SHP77 treated with DMSO at 0.1 percent for 48 hours (cell line): ENCODE measurements around the gene KRT6C.
"Not testable (repeated sequence)": the region's sequence is repeated elsewhere in the genome, so short reads cannot be mapped to it uniquely, and the experiment has no call there.

Experiments
- DNase-seq: peaks from one replicate; lab custom pipeline; 2025; lab: John Stamatoyannopoulos, UW

Gene KRT6C

DNA sequence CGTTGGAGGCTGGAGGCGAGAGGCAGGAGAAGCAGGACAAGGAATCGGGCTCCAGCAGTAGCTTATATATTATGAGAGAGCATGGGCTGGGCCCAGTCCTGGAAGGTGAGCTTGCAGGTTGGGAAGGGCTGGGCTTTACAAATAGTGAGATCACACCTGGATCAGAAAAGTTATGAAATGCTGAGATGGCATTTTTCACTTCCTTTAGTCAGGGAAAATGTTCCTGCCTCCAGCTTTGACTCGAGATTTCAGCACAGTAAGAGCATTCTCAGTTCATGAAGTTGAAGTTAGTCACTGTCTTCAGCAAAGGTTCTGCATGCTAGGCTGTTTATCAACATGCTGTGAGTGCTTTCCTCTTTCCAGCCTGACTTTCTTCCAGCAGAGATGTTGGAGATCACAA, at the start of gene KRT6C:
Gene KRT6C (minus strand): TSS at position 38 of the 400 bp plus-strand sequence. CDS start 68 bp downstream, outside the sequence.
- DNase-seq = no peak

DNA sequence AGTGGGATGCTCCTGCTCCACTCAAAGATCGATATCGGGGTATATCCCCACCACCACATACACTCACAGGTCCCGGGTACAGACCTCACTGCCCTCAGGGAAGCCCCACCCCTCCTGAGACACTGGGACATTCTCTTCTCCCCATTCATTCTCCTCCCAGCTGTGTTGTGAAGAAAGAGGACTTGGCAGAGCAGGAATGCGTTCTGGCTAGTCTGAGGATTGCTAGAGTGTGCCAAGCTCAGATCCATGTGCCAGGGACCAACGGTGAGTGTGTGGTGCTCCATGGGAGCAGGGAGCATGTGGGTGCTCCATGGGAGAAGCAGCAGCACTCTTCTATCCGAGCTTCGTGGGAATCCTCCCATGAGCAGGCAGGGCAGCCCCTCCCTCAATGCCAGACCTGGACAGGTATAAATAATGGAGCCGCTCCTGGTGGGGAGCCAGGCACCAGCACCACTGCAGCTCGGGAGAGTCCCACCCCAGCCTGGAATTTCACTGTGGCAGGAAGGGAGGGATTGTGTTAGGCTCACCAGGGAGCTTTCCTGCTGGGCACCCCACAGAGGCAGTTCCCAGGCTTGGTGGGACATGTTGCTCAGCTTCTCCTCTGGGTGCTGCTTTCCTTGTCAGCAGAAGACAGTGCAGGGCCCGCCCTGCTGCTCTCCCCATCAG, 48.9 kb upstream of the KRT6C start:
- DNase-seq = no peak

DNA sequence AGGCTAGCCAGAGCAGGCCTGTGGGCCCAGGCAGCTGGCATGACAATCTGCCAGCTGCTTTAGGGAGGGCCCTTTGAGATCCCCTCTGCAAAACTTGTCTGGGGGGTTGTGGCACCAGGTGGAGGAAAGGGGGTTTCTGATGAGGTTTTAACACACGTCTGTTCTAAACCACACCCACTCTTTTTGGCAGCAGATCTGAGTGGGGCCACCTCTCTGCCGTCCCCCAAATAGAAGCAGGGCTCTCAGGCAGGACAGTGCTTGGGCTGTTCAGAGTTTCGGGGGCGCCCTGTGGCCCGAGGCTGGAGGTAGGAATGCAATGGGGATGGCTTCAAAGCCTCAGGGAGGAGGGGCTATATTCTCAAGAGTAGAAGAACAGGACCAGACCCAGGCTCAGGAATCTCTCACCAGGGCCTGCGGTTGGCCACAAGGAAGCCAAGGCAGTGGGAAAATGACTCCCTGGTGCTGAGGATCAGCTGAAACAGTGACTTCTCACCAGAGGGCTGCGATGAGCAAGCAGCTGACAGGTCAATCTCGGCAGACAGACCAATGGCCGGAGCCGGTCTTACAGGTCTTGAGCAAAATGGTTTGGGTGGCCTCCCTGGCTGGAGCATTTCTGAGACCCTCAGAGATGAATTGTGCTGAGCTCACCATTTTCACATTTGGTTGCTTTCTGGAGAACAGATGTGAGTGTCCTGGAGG, 48.1 kb upstream of the KRT6C start:
- DNase-seq = no peak

DNA sequence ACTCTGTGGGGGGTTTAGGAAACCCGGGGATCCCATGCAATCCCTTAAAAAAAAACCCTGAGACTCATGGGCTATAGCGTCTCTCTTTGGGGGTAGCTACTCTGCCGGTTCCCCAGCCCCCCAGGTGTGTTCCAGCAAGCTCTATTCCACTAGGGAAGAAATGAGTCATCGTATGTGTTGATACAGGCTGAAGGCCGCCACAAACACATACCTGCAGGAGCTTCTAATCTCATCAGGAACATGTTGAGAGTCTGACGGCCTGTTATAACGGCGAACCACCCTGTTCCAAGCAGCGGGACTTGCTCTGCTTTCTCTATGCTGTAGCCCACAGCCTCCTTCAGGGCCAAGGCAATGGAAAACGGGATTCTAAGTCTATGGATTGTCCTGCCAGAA, 47.6 kb upstream of the KRT6C start:
- no peak for DNase-seq

DNA sequence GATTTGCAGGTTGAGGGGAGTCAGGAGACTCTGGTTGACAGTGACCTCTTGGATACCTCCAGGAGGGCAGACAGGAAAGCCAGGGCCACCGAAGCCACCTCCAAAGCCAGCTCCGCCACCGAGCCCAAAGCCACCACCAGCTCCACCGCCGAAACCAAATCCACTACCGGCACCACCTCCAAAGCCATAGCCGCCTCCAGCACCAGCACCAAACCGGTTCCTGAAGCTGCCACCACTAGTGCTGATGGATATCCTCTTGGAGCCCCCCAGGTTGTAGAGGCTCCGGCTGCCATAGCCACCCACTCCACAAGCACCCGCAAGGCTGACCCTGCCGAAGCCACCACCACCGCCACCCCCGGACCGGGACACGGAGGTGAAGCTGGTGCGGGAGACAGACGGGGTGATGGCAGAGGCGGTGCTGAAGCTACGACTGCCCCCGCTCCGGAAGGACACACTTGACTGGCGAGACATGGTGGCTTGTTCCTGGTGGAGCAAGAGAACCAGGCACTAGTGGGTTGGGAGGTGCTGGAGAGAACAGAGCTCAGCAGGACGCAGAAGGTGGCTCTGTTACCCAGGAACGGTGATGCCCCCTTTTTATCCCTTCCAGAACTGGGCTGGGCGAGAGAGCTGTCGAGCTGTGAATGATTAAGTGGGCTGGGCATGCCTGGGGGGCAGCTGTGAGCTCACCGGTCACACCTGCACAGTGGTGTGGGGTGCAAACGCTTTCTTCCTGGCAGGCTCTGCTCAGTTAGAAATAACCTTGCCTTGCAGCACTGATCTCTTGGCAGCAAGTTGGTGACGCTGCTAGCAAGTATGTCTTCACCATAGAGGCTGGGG, 46.4 kb upstream of the KRT6C start, which contains the start of gene KRT5:
Gene KRT5 (minus strand): TSS at position 569 of the 837 bp plus-strand sequence. CDS start 98 bp downstream, at position 471.
- no peak for DNase-seq

DNA sequence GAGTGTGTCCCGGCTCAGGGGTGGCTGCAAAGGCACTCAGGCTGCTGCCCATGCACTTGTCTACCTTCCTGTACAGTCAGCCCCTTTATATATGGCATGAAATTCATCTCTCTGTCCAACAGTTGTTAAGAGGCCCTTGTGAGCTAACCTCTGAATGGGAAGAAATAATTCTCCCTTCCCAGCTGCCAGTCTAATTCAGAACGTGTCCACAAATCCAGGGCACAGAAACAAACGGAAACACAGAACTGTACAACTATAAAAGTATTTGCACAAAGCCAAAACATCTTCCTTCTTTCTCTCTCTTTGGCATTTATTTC, 45.7 kb upstream of the KRT6C start:
- no peak for DNase-seq

DNA sequence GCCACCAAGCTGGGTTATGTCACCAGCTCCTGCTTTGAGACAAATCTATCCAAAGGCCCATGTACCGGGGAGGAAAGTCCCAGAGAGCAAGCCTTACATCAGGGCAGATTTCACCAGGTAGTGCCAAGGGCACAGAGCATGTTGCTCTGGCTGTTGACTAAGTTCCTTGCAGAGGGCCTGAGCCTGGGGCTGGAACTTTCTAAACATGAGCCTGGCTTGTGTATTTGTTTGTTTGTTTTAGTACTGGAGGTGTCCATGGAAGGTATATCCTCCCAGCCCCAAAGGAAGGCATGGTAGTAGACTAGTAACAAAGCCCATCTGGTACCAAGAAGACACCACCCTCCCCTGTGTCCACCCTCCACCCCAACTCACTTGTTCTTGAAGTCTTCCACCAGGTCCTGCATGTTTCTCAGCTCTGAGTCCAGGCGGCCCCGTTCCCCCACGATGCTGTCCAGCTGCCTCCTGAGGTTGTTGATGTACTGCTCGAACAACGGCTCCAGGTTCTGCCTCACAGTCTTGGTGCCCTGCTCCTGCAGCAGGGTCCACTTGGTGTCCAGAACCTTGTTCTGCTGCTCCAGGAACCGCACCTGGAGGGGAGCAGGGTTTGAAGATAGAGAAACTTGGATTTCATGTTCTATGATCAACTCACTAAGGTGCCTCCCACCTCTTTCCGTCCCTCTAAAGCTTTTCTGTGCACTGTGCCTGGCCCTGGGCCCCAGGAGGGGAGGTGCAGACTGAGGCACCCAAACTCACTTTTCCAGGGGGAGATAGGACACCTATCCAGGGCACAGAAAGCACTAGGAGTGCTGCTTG, 45.2 kb upstream of the KRT6C start:
- DNase-seq = no peak

DNA sequence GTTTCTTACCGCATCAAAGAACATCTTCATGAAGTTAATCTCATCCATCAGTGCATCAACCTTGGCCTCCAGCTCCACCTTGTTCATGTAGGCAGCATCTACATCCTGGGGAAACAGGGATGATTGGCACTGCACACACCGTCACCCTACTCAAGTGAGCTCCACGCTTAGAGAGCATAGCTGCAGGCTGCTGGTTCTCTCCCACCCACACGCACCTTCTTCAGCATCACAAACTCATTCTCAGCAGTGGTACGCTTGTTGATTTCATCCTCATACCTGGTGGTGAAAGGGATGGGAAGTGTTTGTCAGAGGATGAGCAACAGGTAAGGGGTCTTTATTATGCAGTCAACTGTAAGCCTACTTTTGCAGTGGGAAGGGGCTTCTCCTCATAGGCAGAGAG, 44.3 kb upstream of the KRT6C start:
- DNase-seq = no peak

DNA sequence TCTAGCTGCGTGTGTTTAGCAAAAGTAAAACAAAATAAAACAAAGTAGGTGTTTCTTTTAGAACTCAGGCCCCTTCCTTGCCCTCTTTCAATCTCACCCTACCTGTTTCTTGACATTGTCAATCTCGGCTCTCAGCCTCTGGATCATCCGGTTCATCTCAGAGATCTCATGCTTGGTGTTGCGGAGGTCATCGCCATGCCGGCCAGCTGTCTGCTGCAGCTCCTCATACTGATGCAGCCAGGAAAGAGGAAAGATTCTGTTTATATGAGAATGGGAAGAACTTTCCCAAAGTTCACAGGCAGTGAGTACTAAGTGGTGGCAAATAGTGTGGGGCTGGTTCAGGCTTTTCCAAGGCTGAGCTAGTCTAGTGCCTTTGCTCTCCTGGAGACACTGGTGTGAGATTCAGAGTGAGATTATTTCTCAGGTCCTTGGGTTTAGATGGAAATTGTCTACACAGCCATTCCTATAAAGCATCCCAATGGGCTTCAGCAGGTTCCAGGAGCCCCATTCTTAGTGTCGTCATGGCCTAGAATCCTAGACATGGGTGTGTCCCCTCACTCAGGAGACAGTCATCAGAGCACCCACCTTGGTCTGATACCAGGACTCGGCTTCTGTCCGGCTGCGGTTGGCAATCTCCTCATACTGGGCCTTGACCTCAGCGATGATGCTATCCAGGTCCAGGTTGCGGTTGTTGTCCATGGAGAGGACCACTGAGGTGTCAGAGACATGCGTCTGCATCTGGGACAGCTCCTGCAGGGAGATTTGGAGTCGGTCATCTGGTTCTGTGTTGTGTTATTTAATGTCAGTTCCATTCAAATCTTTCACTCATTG, 43.6 kb upstream of the KRT6C start:
- no peak for DNase-seq

DNA sequence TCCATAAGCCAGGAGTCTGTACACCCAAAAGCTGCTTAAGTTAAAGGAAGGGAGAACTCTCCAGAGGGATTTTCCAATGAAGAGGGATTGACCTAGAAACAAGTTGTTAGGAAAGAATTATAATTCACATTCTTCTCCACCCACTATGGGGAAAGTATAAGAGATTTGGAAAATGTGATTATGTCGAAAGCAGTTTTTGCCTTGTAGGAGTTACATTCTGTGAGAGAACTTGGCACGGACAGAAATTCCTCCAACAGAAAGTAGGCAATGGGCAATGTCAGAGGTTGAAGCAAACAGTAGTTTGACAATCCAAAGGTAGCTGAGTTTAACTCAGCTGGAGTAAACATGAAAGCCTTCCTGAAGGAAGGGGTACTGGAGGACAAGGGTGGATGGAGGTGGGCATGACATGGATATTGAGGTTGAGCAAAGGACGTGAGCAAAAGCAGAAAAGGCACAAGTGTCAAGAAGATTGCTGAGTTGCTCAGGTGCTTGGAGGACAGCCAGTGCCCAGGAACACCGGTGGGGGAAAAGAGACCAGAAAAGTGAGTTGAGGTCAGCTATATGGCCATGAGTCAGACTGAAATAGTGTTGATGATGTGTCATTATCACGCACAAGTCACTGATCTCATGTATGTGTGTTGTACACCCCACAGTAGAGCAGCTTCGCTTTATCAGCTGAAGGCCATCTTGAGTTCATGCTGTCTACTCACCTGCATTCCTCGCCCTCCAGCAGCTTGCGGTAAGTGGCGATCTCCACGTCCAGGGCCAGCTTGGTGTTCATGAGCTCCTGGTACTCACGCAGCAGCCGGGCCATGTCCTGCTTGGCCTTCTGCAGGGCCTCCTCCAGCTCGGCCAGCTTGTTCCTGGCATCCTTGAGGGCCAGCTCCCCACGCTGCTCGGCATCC, 42.6 kb upstream of the KRT6C start:
- no peak for DNase-seq

DNA sequence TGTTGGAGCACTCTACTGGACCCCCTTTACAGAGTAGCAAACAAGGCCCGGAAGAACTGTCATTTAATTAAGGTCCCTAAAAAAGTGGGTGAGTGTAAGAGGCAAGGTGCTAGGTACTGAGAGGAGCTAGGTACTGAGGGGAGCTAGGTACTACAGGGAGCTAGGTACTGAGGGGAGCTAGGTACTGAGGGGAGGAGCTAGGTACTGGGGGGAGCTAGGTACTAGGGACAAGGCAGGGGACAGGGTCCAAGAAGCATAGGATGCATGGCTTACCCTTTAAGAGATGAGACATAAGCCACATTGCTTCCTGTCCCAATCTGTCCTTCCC, 41.7 kb upstream of the KRT6C start:
- no peak for DNase-seq

DNA sequence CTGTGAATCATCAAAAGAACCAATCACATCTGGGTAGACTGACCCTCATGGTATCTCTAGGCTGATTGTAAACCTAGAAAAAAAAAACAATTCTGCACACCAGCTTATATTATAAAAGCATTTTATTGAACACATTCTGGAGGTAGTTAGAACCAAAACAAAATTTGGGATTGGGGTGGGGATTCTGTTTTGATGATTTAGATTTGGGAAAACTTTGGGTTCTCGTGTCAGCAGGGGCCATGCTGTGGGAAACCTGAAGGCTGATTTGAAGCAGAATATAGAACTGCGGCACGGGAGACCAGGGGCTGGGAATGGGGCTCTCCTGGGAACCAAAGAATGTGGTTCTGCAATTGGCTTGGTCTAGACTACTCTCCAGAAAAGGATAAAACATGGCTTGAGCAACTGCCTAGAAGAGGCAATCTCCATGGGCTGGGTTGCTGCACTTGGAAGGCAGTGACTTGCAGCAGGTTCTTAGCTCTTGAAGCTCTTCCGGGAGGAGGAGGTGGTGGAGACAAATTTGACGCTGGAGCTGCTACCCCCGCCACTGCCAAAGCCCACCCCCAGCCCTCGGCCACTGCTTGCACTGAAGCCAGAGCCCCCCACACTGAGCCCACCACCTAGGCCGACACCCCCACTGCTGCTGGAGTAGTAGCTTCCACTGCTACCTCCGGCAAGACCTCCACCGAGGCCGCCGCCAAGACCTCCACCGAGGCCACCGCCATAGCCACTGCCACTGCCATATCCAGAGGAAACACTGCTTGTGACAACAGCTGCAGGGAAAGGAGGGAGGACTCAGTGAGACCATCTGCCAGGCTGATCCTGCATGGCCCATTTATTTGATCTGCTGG, 41.1 kb upstream of the KRT6C start:
- DNase-seq = no peak

DNA sequence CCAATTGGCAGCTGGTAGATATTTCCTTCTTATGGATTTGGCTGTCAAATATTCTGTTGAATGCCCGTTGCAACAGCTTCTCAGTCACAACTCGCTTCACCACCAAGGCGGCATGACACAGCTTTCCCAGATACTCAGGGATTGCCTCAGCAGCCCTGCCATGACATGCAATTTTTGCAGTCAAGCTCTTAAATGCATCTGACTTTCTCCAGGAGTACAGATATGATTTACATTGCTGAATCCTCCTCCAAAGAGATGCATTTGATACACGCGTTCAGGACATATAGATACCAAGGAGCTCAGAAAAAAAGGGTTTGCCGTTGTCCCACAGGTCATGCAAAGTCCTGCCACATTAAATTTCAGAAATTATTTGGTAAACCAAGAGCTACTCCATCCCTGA, 40.1 kb upstream of the KRT6C start:
- DNase-seq = no peak

DNA sequence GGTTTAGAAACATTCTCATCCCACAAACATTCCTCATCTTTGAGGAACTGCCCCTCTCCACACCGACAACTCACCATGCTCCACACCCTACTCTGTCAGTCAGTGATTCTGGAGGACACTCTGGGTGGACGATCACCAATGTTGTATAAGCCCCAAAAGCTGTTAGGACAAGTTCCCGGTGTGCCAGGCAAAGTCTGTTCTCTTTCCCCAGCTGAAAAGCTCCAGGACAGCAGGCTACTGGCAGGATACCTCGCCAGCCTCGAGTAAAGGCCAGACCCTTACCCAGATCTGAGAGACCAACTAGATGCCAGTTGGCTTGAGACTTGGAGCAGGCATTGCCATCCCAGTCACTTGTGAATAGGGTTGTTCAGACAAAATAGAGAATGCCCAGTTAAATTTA, 34.6 kb upstream of the KRT6C start:
- DNase-seq = no peak

DNA sequence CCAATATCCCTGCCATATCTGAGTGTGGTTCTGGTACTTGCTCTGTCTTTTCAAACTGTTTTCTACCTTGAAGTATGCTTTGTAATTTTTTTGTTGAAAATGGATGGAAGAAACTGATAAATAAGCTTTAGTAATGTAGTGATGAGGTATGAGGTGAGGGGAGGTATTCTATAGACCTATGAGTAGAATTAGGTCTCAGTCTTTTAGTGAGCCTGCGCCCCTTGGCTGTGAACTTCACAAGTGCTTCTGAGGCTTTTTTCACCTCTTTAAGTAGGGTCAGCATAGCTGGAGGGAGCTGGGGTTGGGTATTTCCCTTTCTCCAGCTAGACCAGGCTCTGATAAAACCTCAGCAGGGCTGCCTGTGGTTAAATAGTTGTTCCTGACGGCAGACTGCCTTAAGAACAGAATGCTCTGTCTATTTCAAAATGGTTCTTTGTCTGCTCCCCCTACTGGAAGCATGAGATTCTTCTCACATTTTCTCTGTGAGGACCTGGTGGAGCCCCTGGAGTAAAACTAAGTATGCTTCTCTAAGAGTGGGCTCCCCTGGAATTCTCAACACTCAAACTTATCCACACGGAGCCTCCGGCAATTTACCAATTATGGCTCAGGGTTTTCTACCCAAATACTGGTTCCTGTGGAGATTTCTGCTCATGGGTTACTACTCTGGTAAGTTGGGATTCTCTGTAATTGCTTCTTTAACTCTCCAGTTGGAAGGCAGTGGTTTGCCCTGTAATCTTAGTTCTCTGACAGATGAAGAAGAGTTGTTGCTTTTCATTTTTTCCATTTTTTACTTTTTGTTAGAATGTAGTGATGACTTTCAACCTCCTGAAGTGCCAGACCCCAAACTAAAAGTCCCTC, 33.5 kb upstream of the KRT6C start:
- DNase-seq = no peak

DNA sequence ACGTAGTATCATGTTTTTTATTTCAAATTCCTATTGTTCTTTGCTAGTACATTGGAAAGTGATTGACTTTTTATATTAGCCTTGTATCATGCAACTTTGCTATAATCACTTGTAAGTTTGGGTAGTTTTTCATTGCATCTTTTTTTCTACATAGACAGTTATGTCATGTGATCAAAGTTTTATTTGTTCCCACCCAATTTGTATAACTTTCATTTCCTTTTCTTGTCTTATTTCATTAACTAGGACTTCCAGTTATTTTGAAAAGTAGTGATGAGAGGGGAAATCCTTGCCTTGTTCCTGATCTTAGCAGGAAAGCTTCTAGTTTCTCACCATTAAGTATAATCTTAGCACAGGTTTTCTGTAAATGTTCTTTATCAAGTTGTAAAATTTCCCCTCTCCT, 29.3 kb upstream of the KRT6C start:
- no peak for DNase-seq

DNA sequence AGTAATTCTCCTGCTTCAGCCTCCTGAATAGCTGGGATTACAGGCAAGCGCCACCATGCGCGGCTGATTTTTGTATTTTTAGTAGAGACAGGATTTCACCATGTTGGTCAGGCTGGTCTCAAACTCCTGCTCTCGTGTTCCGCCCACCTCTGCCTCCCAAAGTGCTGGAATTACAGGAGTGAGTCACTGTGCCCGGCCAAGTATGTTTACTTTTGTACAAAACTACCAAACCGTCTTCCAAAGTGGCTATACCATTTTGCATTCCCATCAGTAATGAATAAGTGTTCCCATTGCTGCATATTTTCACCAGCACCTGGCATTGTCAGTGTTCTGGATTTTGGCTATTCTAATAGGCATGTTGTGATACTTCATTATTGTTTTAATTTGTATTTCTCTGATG, 27.9 kb upstream of the KRT6C start:
- DNase-seq = no peak

DNA sequence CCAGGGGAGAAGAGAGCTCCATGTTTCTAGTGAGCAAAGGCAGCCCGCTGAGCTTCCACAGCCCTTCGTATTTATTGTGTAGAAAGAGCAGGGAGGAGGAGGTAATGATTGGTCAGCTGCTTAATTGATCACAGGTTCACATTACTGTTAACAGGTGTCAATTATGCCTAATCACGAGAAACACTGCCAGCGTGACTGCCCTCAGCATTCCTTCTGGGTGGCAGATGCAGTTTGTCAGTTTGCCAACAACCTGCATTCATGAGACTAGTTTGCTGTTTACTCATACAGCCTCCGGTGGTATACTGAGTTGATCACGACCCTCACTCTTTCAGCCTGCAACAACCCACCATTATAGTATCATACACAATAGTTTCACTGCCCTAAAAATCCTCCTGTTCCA, 27.0 kb upstream of the KRT6C start:
- not testable (repeated sequence) for DNase-seq
